ENCODE measurements around the gene NOD1.
"Not testable (repeated sequence)": the region's sequence is repeated elsewhere in the genome, so short reads cannot be mapped to it uniquely, and the experiment has no call there.

The NOD1 gene

DNA sequence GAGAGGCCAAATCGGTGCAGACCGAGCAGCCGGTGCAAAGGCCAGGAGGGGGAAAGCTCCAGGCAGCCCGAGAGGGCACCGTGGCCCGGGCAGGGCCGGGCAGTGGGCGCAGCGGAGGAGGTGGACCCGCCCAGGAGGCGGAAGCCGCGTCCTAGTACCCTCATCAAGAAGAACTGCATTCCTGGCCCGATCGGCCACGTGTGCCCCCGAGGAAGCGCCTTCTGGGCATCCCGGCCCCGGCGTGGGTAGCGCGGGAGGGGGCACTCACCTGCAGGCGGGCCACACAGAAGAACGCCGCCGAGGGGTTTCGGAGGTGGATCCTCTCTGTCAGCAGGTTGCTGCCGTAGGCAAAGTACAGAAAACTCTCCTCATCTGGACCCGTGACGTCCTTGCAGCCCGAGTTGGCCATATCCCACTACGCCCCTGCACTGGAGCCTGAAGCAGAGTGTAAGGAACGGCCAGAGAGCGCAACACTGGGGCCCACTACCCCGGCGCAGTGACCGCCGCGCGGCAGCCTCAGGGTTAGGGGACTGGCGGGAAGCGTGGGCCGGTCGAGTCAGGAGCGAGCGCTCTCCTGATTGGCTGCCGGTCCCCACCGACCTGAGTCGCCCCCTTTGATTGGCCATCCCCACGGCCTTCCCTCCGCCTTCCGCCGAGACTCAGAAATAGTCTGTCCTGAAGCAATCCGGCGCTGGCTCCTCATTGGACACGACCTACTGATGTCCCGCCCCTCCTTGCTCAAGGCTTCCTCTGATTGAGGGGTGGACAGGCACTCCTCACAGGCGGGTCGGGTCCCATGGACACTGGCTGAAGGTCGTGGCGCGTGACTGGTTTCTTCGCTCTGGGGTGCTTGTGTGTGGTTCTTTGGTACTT, 26.0 kb upstream of the NOD1 start, which contains the start of gene GGCT:
Gene GGCT, minus strand, starts transcription at position 529 of the 873 bp plus-strand sequence. Its CDS starts 120 bp downstream, at position 409.
- peak; percentile 94 for DNase-seq

- DNase-seq: no peak
Observed at GRCh38 chr7:30503274-30504212, 25.0 kb upstream of the NOD1 start.

DNA sequence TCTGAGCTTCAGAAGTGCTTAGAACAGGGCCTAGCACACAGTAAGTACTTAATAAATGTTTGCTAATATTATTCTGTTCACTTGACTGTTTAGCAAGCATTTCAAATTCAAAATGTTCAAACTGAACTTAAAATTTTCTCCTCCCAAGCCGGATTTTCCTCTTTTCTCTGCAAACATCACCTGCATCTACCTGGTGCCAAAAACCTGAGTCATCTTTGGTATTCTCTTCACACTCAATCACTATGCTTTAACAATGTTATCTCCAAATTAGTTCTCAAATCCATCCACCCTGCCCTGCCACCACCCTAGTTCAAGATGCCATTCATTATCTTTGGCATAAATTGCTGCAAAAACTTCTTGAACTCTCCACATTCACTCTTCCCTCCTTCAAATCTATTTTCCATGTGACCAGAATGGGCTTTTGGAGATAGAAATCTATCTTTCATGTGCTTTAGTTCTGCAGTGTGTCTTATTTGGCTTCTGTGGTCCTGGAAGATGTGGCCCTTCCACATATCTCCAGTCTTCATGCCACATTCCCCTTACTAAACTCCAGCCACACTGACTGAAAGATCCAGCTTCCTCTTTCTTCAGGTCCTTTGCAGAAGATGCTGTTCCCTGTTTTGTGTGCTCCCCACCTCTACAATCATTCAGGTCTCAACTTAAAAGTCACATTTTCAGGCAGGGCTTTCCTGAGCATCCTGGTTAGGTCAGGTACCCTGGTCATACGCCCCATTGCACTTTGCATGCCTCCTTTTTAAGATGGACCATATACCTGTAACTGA, 24.1 kb upstream of the NOD1 start:
- DNase-seq: no peak

- no peak for DNase-seq
Observed at GRCh38 chr7:30501264-30501663, 22.7 kb upstream of the NOD1 start.

DNA sequence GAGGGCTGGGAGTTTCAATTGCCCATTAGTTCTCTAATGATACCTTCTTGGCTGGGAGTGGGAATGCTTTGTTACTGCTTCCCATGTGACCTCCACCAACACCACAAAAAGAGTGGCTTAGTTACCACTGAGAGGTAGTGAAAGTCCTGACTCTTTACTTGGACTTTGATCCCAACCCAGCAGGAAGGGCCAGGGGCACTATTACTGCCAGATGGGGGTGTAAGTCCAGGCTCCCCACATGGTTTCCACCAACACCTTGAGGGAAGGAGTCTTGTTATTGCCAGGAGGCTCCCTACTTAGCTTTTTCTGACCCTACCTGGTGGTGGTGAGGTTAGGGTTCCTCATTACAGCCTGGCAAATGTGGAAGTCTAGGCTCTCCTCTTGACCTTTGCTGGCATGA, 14.6 kb upstream of the NOD1 start:
- no peak for DNase-seq

- DNase-seq: no peak
Observed at GRCh38 chr7:30491417-30491816, 12.8 kb upstream of the NOD1 start.

DNA sequence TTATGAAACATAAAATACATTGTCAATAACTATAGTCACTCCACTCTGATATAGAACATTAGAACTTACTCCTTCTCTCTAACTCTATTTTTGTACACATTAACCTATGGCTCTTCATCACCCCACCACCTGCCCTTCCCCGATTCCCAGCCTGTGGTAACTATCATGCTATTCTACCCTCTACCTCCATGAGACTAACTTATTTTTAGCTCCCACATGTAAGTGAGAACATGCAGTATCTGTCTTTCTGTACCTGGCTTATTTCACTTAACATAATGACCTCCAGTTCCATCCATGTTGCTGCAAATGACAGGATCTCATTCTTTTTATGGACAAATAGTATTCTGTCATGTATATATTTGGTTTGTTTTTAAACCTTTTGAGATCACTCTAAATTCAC, 8.8 kb upstream of the NOD1 start:
- DNase-seq: no peak

DNA sequence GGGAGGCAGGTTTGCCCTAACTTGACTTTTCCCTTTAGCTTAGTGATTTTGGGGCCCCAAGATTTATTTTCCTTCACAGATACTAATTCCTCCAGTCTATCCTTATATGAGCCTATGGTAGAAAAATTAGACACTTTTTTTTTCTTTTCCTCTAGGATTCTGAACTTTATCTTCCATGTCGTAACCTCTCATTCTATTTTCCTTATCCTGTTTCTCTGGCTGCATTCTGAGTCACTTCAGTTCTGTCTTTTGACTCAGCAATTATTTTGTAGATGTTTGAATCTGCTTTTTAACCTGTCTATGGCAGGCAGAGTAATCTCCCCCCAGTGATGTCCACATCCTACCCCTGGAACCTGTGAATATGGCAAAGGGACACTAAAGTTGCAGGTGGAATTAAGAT, 7.1 kb upstream of the NOD1 start:
- DNase-seq: no peak

GRCh38 chr7:30481416-30481815, 2.8 kb upstream of the NOD1 start:
- not testable (repeated sequence) for DNase-seq

- DNase-seq: no peak
Observed at GRCh38 chr7:30479202-30480120, 877 bp upstream of the NOD1 start.

GRCh38 chr7:30476459-30477145, 2.0 kb downstream of the NOD1 start:
- DNase-seq: no peak

DNA sequence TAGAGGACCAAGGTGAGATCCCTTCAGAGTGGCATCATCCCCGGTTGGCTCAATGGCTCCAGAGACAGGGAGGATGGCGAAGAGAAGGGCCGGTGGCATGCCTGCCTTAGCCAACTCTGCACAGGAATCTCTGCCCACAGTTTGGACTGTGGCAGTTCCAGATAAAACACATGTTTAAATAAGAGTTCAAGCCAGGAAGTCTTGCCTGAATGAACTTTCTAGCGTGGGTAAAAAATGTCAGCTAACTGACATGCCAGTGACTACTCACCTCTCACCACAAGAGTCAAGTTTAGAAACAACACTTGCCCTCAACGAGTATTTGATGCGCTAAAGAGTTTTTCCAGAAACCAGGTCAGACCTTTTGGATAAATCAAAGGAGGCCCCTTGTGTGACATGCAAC, 3.0 kb downstream of the NOD1 start:
- no peak for DNase-seq

DNA sequence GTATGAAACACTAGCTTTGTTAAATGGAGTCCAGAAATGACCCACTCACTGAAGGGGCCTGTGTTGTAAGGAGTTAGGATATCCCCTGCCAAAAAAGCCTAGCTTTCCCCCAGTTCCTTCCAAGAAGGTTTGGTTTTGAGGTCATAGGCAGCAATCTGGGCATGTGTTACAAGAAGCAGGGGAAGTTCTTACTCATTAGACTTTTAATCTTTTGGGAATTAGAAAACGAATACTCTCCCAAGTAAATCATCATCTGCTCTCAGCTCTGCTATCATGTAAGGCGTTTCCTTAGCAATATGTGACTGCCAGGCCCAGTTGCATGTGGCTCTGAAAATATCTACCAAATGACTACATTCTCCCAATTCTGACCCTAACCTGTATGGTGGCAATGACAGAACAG, 3.7 kb downstream of the NOD1 start:
- DNase-seq: no peak

DNA sequence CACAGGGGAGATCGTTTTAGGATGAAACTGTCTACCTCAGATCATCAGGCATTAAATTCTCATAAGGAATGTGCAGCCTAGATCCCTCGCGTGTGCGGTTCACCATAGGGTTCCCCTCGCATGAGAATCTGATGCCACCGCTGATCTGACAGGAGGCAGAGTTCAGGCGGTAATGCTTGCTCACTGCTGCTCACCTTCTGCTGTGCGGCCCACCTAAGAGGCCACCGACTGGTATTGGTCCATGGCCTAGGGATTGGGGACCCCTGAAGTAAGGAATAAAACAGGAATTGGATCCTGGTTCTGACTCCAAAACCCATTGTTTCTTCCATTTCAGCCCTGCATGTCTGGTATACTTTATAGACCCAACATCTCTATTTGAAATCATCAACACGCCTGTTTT, 4.1 kb downstream of the NOD1 start:
- no peak for DNase-seq

DNA sequence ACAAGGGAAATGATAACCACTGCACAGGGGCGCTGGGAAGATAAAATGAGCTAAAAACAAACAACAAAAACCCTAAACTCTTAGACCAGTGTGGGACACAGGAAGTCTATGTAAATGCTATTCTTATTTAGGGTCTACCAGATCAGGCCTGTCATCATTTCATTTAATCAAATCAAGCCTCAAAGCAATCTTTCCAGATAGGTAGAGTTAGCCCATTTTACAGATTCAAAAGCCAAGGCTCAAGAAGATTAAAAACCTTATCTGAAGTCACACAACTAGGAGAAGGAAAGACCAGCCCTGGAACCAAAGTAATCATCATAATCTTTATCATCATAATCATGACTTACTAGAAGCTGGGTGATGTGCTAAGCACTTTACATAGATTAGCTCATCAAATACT, 4.7 kb downstream of the NOD1 start:
- no peak for DNase-seq

- DNase-seq: no peak
Observed at GRCh38 chr7:30472784-30473775, 5.5 kb downstream of the NOD1 start.

DNA sequence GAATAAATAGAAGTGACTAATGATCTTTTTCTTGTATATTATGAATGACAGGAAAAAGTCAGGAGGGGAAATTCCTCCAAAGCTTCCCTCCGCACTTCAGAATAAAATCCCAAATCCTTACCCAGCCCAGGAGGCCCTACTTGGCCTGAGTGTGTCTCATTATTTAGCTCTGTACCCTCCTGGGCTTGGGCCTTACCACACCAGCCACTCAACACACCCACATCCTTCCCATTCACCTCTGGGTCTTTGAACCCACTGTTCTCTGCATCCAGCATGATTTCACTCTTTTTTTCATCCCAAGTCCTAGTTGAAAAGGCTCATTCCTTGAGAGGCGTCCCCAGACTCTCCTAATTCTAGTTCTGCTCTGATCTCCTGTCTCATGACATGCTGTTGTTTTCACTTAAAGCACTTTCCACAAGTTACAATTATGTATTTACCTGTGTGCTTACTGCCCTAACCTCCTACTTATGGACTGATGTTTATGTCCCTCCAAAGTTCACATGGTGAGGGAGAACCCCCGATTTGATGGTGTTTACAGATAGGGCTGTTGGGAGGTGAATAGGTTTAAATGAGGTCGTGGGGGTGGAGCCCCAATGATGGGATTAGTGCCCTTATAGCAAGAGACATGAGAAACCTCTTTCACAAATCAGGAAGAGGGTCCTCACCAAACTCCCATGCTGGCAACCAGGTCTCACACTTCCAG, 6.4 kb downstream of the NOD1 start:
- no peak for DNase-seq

DNA sequence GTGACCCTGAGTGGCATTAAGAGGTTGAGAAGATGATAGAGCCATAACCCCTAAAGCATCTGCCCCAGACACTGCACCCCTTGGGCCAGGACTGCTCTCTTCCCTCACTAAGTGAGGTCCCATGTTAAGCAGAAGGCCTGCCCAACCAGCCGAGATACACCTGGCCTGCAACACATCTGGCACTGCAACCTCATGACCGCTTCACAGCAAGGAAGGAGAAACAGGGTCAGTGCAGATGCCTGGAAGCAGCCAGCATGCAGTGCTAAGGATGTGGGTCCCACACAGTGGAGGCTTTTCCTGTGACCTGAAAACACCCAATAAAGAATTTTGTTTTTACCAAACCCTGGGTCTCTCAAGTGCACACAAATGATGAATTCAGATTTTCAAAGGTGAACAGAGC, 7.4 kb downstream of the NOD1 start:
- no peak for DNase-seq

DNA sequence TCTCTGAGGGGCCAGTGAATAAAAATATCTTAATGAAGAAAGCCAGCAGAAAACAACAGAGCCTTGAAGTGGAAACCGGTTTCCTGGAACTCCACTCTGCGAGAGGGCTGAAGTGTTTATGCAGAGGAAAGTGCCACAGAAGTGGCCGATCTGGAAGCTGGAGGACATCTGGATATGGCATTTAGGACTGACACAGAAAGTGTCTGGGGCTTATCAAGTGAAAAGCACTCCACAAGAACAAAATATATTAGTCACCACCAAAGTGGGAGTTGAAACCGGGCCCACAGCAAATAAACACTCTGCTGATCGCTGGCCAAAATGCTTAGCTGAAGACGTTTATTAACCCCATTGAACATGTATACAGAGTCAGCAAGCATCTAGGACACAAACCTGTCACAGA, 7.8 kb downstream of the NOD1 start:
- DNase-seq: no peak
